Gastrocnemius medialis (tissue), 4 donors: ENCODE data around the gene TRIM44. TPM values are rescaled to one million over a fixed set of nuclear protein-coding genes. Genes with fewer than 3 reads are reported as not detected.

Source experiments
- ATAC-seq, 2 donors: fragments of 150-250 bp; one replicate each; pipeline ENCODE4 v1.9.1; 2016
- DNase-seq, 2 donors: peaks; one replicate each; pipeline ENCODE4 v3.0.0-alpha.2; 2019
- H3K27ac ChIP-seq, 4 donors: fragments of 200-600 bp; sonication (generic); 1 replicate in 1 of 4; 2 replicates in 3 of 4; pipeline ENCODE4 v1.5.1; 2016 to 2018; ENCODE audit warnings: mild to moderate bottlenecking in 2 of 4, moderate library complexity in 1 of 4
- H3K27me3 ChIP-seq, 3 donors: fragments of 200-600 bp; sonication (generic) in 2 of 3; 1 replicate in 1 of 3; 2 replicates in 2 of 3; pipeline versions ENCODE4 v1.5.1 to v1.6.0; 2016 to 2019; ENCODE audit warnings: mild to moderate bottlenecking in 1 of 3, moderate library complexity in 1 of 3
- H3K36me3 ChIP-seq, 2 donors: fragments of 200-600 bp; sonication (generic) in 1 of 2; one replicate each; pipeline ENCODE4 v1.5.1; 2017 to 2018
- H3K4me1 ChIP-seq, 2 donors: fragments of 200-600 bp; sonication (generic) in 1 of 2; one replicate each; pipeline ENCODE4 v1.5.1; 2016 to 2017; ENCODE audit warnings: mild to moderate bottlenecking in 2 of 2
- H3K4me3 ChIP-seq, 4 donors: fragments of 200-600 bp; sonication (generic) in 3 of 4; 1 replicate in 1 of 4; 2 replicates in 3 of 4; pipeline ENCODE4 v1.5.1; 2016 to 2019; ENCODE audit warnings: mild to moderate bottlenecking in 2 of 4
- H3K9me3 ChIP-seq, 3 donors: fragments of 200-600 bp; sonication (generic) in 2 of 3; 1 replicate in 1 of 3; 2 replicates in 2 of 3; pipeline ENCODE4 v1.5.1; 2016 to 2019
- CTCF ChIP-seq, 5 experiments: fragments of 450-650 bp in 3 of 5; fragments of 200-600 bp in 2 of 5; sonication (generic) in 2 of 5; IDR thresholded peaks in 4 of 5; conservative IDR thresholded peaks in 1 of 5; 1 replicate in 4 of 5; 2 replicates in 1 of 5; pipeline ENCODE4 v1.5.1; 2016 to 2019; ENCODE audit warnings: antibody characterized with exemption in 5 of 5, mild to moderate bottlenecking in 3 of 5, moderate library complexity in 3 of 5
- POLR2A ChIP-seq, 2 donors: fragments of 450-650 bp; IDR thresholded peaks; one replicate each; pipeline ENCODE4 v1.6.1; 2017; ENCODE audit warnings: antibody characterized with exemption in 2 of 2, mild to moderate bottlenecking in 2 of 2, moderate library complexity in 2 of 2
- in situ Hi-C, 4 donors: fragments of 200-750 bp; cut with MboI; loops; one replicate each; pipeline versions ENCODE4 v1.15.0 to v1.8.0; 2017; ENCODE audit warnings: low sequenced_read_pairs in 4 of 4
- intact Hi-C: fragments of 100-400 bp; cut with DNase I; formaldehyde crosslinking; loops from one replicate; pipeline ENCODE4 v1.15.1; 2023; ENCODE audit warnings: low total_unique reads
- total RNA-seq, 4 donors: library from RNA; depleted of rRNA; stranded (reverse); fragments of >200 nt; gene quantifications; one replicate each; pipeline versions ENCODE4 v1.1.0 to v1.2.3, GENCODE V29; 2016

TRIM44 gene
- total RNA-seq, 4 donors from 2014 or later = 25.5 to 30.5 (median 26.2) TPM

- H3K36me3 ChIP-seq = no peaks in the 10 kb centered on the region
- H3K27me3 ChIP-seq = no peaks in the 10 kb centered on the region
- H3K9me3 ChIP-seq = no peaks in the 10 kb centered on the region
- no peak overlapping the region for H3K4me3 ChIP-seq
- H3K27ac ChIP-seq = no peak overlapping the region
- in situ Hi-C loops (loop anchor here in 3 of 4 donors (10.0 to 25.0 kb wide), 3 partner anchors 312 to 674 kb away; no protein-coding TSS in a partner anchor), intact Hi-C loops (no loop called here)
- TF ChIP-seq CTCF (IDR thresholded peaks at IDR 0.05 in 4 of 5, conservative IDR thresholded peaks at IDR 0.05 in 1 of 5) (no peak), POLR2A (IDR thresholded peaks at IDR 0.05) (no peak)
- peaks cover 26 to 28% of the 10 kb centered on the region in 2 donors for H3K4me1 ChIP-seq
- DNase-seq (no peak), ATAC-seq (no peak)
Measured at GRCh38 chr11:35812828-35813227, 150.3 kb downstream of the TRIM44 start.

- H3K9me3 ChIP-seq = no peaks in the 10 kb centered on the region
- ATAC-seq (no peak), DNase-seq (no peak)
- peaks cover 26 to 28% of the 10 kb centered on the region in 2 donors for H3K4me1 ChIP-seq
- in situ Hi-C loops (loop anchor here in 3 of 4 donors (10.0 to 25.0 kb wide), 3 partner anchors 311 to 673 kb away; no protein-coding TSS in a partner anchor), intact Hi-C loops (no loop called here)
- no peaks in the 10 kb centered on the region for H3K36me3 ChIP-seq
- H3K27ac ChIP-seq = no peak overlapping the region
- TF ChIP-seq POLR2A (IDR thresholded peaks at IDR 0.05) (no peak), CTCF (IDR thresholded peaks at IDR 0.05 in 4 of 5, conservative IDR thresholded peaks at IDR 0.05 in 1 of 5) (no peak)
- no peak overlapping the region for H3K4me3 ChIP-seq
- no peaks in the 10 kb centered on the region for H3K27me3 ChIP-seq
Measured at GRCh38 chr11:35814081-35814695, 151.6 kb downstream of the TRIM44 start.

GRCh38 chr11:35814720-35815305 lies 152.2 kb downstream of the TRIM44 start:
- Histone ChIP-seq H3K9me3 (no peaks in the 10 kb centered on the region), H3K4me1 (peaks cover 26 to 28% of the 10 kb centered on the region in 2 donors), H3K36me3 (no peaks in the 10 kb centered on the region), H3K4me3 (no peak overlapping the region), H3K27ac (no peak overlapping the region), H3K27me3 (no peaks in the 10 kb centered on the region)
- in situ Hi-C loops = loop anchor here in 3 of 4 donors (10.0 to 25.0 kb wide), 3 partner anchors 310 to 672 kb away; no protein-coding TSS in a partner anchor
- intact Hi-C loops = no loop called here
- no peak for ATAC-seq
- DNase-seq = no peak
- TF ChIP-seq POLR2A (IDR thresholded peaks at IDR 0.05) = no peak
- no peak for TF ChIP-seq CTCF (IDR thresholded peaks at IDR 0.05 in 4 of 5, conservative IDR thresholded peaks at IDR 0.05 in 1 of 5)

- H3K27me3 ChIP-seq = no peaks in the 10 kb centered on the region
- intact Hi-C loops = no loop called here
- TF ChIP-seq POLR2A (IDR thresholded peaks at IDR 0.05) (no peak), CTCF (IDR thresholded peaks at IDR 0.05 in 4 of 5, conservative IDR thresholded peaks at IDR 0.05 in 1 of 5) (no peak)
- peaks cover 26 to 28% of the 10 kb centered on the region in 2 donors for H3K4me1 ChIP-seq
- ATAC-seq (peak; percentile 24 to 49), DNase-seq (peak in 1 of 2 donors; percentile 25)
- H3K36me3 ChIP-seq = no peaks in the 10 kb centered on the region
- H3K4me3 ChIP-seq = no peak overlapping the region
- in situ Hi-C loops = loop anchor here in 3 of 4 donors (10.0 to 25.0 kb wide), 3 partner anchors 309 to 672 kb away; no protein-coding TSS in a partner anchor
- no peaks in the 10 kb centered on the region for H3K9me3 ChIP-seq
- no peak overlapping the region for H3K27ac ChIP-seq
Measured at GRCh38 chr11:35815556-35816315, 153.2 kb downstream of the TRIM44 start.
